CD4-positive, alpha-beta memory T cell (primary cell): ENCODE results near the gene CTNND2. TPM values are rescaled to one million over a fixed set of nuclear protein-coding genes. Genes with fewer than 3 reads are reported as not detected.

Experiments
- CTCF ChIA-PET: fragments of 350-600 bp; sonication (Branson Sonifier 250); formaldehyde crosslinking; loops from one replicate; lab custom pipeline; 2021; ENCODE audit warnings: inconsistent platforms; ENCODE audit not compliant: partially characterized antibody; lab: Charles Lee
- POLR2A ChIA-PET: fragments of 350-600 bp; sonication (Branson Sonifier 250); formaldehyde crosslinking; loops from one replicate; lab custom pipeline; 2021; ENCODE audit not compliant: partially characterized antibody; lab: Charles Lee
- DNase-seq, 5 donors: peaks; one replicate each; pipeline versions ENCODE4 v3.0.0 to v3.0.0-alpha.2; 2020 to 2022; ENCODE audit warnings: mixed read lengths in 1 of 5
- H3K27ac ChIP-seq: one replicate; pipeline ENCODE4 v1.7.0; 2013; ENCODE audit warnings: low read depth, low read length
- H3K27me3 ChIP-seq: 2 replicates; pipeline ENCODE4 v1.7.0; 2013; ENCODE audit warnings: mild to moderate bottlenecking, low read length, moderate library complexity; ENCODE audit not compliant: insufficient read depth
- H3K36me3 ChIP-seq: 2 replicates; pipeline ENCODE4 v1.7.0; 2013; ENCODE audit warnings: mild to moderate bottlenecking, low read length, moderate library complexity; ENCODE audit not compliant: insufficient read depth
- H3K4me1 ChIP-seq: 2 replicates; pipeline ENCODE4 v1.7.0; 2013; ENCODE audit warnings: mild to moderate bottlenecking, low read length, moderate library complexity; ENCODE audit not compliant: insufficient read depth
- H3K4me3 ChIP-seq, 2 donors: one replicate each; pipeline ENCODE4 v1.7.0; 2013; ENCODE audit warnings: low read length in 2 of 2, mild to moderate bottlenecking in 1 of 2
- H3K9me3 ChIP-seq, 2 donors: one replicate each; pipeline ENCODE4 v1.7.0; 2013; ENCODE audit warnings: low read length in 2 of 2, control low read depth in 1 of 2; ENCODE audit not compliant: control insufficient read depth in 1 of 2
- H3K27ac Mint-ChIP-seq, 7 donors: one replicate each; pipeline ENCODE4 v1.8.0; 2020 to 2021; ENCODE audit warnings: mixed read lengths in 7 of 7, mild to moderate bottlenecking in 6 of 7, inconsistent platforms in 3 of 7, moderate library complexity in 3 of 7
- H3K27me3 Mint-ChIP-seq, 2 donors: one replicate each; pipeline ENCODE4 v1.8.0; 2020 to 2021; ENCODE audit warnings: mixed read lengths in 2 of 2
- H3K36me3 Mint-ChIP-seq, 2 donors: one replicate each; pipeline ENCODE4 v1.8.0; 2020 to 2021; ENCODE audit warnings: mixed read lengths in 2 of 2, inconsistent platforms in 1 of 2, mild to moderate bottlenecking in 1 of 2
- H3K4me1 Mint-ChIP-seq, 4 donors: one replicate each; pipeline ENCODE4 v1.8.0; 2020 to 2021; ENCODE audit warnings: mixed read lengths in 4 of 4, mild to moderate bottlenecking in 1 of 4
- H3K4me3 Mint-ChIP-seq, 8 donors: one replicate each; pipeline ENCODE4 v1.8.0; 2020 to 2021; ENCODE audit warnings: mixed read lengths in 8 of 8, mild to moderate bottlenecking in 7 of 8, moderate library complexity in 6 of 8, inconsistent platforms in 3 of 8
- H3K9me3 Mint-ChIP-seq, 8 donors: one replicate each; pipeline ENCODE4 v1.8.0; 2020 to 2021; ENCODE audit warnings: mixed read lengths in 8 of 8, mild to moderate bottlenecking in 5 of 8, inconsistent platforms in 3 of 8, moderate library complexity in 1 of 8
- intact Hi-C: fragments of 100-400 bp; cut with micrococcal nuclease; formaldehyde crosslinking; loops from one replicate; pipeline ENCODE4 v1.15.1; 2023
- polyA plus RNA-seq, 2 donors: library from polyadenylated mRNA; unstranded; fragments of 300-500 nt; fragmentation: Illumina TruSeq; gene quantifications; one replicate each; pipeline ENCODE4 v1.2.3, GENCODE V29; 2021
- total RNA-seq, 2 experiments: library from RNA; stranded (reverse); gene quantifications; one replicate each; pipeline ENCODE4 v1.2.3, GENCODE V29; 2021

The CTNND2 gene
- total and polyA plus RNA-seq, 4 experiments from 2014 or later, result 0.65 TPM; not detected in 3

- H3K4me3 Mint-ChIP-seq, result no peak overlapping the region
- intact Hi-C loops, result no loop called here
- no peaks in the 10 kb centered on the region for H3K36me3 Mint-ChIP-seq
- H3K27me3 Mint-ChIP-seq, result peaks cover 7 to 11% of the 10 kb centered on the region in 2 donors
- H3K27ac Mint-ChIP-seq, result no peak overlapping the region
- H3K4me3 ChIP-seq, result no peak overlapping the region
- H3K9me3 ChIP-seq, result no peaks in the 10 kb centered on the region
- H3K4me1 Mint-ChIP-seq, result no peaks in the 10 kb centered on the region
- H3K27me3 ChIP-seq, result no peaks in the 10 kb centered on the region
- CTCF ChIA-PET, result no interaction called here
- no peak for DNase-seq
- H3K36me3 ChIP-seq, result no peaks in the 10 kb centered on the region
- H3K27ac ChIP-seq, result no peak overlapping the region
- peaks cover 0 to 6% (median 3%) of the 10 kb centered on the region in 8 donors for H3K9me3 Mint-ChIP-seq
- POLR2A ChIA-PET, result no interaction called here
- no peaks in the 10 kb centered on the region for H3K4me1 ChIP-seq
These were observed 980.9 kb downstream of the CTNND2 start for GRCh38 chr5:10923310-10923709.
